Endometrium (tissue), 2 donors: Measurements from ENCODE around the gene DPM2.

Experiments
- FAIRE-seq: peaks from 2 replicates; lab custom pipeline; 2012; peaks lifted over from hg19 to GRCh38; lab: Jason Lieb, UNC
- donor health status: control.
- donor health status: control.

DPM2 gene

DNA sequence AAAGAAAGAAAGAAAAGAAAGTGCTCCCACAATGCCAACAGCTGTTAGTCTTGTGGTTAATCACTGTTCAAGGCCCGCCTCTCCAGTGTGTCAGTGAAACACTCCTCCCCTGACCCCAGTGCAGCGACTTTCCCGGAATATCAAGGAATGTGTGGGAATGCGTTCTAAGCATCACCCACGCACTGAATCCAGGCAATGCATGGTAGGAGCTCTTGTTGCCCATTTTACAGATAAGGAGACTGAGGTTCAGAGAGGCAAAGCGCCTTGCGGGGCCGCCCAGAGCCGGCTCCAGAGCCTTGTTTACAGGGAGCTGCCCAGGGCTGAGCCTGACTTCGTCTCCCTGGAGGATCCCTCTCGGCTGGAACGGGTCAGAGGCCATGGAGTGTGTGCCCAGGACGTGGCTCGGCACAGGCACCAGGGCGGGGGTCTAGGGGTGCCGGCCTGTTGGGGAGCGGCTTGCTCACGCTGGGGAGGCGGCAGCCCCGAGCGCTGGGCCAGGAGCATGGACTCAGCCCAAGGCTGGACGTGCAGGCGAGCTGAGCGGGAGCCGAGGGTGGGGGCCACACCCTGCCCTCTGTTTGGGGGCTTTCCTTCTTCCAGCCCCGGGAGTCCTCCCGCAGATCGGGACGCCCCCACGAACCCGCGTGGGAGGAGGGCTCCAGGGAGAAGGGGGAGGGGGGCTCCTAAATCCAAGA is 39.1 kb downstream of the DPM2 start:
- FAIRE-seq, result peak; percentile 21

DNA sequence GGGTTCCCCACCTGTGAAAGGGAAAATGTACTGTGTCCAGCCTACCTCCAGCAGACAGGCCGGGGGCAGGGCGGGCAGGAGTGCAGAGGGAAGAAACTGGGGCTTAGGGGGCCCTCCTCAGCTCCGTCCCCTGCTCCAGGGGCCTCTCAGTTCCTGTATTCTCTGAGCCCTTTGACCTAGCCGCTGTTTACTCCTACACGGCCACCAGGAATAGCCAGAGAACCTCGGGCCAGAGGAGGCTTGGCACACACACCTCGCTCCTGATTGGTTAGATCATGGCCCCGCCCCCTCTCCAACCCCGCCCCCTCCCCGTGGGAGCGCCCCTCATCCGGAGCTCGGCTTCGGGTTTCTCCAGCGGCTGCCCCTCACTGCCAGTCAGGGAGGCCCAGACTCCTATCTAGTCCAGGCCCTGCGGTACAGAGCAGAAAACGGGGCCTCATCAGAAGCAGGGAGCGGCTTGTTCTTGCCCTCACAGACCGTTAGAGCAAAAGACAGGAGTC is 40.4 kb downstream of the DPM2 start:
- FAIRE-seq, result no peak

DNA sequence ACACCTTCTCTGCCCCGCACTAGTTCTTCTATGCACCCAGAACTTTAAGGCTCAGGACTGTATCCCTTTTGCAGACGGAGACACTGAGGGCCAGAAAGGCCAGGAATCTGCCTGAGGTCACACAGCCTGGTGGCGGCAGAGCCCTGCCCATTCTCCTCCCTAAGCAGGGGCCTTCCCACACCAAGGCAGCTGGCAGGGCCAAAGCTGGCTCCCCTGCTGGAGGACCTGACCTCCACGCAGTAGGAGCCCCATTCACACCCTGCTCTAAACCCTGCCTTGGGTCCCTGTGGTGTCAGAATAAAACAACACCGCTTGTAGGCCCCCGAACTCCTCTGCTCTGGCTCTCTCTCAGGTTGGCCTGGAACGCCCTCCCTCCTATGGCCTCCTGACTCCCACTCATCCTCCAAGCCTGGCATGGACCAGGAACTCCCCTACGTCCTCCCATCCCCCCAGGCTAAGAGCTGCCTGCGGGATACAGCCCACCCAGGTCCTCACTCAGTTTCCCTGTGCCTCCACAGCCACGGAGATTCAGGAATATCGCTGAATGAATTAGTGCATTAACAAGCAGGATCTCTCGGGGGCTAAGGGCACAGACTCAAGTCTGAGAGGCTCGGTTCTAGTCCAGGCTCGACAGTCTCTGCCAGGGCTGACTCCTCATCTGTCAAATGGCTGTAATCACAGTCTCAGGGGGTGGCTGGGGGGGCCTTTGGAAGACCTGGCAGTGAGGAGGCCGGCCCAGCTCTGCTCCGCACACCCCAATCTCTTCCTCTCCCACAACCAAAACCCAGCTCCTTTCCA is 41.1 kb downstream of the DPM2 start:
- no peak for FAIRE-seq

DNA sequence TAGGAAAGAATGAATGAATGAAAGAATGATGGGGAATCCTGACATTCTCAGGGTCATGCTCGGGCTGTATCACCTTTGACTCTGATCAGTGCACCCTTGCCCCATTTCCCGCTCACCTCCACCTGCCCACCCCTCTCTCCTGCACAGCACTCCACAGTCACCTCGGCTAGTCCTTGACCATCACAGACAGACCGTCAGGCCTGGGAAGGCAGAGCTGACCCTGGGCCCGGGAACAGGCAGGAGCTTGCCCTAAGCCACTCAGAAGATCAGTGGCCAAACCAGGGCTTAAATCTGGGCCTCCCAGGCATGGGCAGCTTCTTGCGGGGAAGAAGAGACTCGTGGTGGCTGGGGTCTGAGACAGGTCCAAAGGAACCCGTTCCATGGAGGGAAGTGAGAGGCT is 41.8 kb downstream of the DPM2 start:
- no peak for FAIRE-seq

DNA sequence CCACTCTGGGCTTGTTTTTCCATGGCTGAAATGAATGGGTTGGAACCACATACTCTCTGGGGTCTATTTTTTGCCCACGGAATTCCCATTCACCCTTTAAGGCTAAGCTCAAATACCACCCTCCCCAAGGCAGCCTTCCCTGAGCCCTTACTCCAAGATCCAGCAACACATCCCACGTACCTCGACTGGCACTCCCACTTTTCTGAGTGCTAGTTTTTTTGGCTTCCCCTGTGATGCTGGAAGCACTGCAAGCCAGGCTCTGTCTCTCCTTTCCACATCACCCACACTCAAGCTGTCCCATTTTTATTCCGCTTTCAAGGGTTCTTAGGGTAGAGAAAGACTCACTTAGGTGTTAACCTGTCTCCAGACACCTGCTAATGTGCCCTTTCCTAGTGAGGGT is 44.3 kb downstream of the DPM2 start:
- no peak for FAIRE-seq

DNA sequence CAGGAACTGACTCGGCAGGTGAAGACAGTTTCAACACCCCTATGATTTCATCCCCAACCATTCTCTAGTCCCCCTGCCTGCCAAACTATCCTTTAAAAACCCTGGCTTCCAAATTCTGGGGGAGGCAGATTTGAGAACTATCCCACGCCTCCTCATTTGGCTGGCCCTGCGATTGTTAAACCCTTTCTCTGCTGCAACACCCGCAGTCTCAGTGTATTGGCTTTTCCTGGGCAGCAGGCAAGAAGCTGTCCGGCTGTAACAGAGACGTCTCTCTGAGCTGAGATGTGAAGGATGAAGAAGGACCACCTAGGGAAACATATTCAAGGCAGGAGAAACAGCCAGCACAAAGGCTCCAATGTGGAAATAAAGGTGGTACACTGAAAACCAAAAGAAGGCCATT is 44.8 kb downstream of the DPM2 start:
- FAIRE-seq, result no peak

DNA sequence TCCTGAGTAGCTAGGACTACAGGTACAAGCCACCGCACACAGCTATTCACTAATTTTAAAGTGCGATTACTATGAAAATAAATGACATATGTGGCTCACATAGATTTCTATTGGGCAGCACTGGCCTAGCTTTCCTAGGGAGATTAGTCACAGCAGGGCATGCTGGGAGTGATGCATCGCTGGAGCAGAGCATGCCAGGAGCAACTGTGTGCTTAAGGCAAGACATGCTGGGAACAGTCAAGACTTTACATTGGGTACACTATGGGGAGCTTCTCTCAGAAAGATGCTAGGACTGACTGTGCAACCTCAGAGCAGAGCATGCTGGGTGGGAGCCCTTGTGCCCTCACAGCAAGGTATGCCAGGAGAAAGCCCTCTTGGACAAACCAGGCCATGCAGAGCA is 47.6 kb downstream of the DPM2 start:
- FAIRE-seq, result no peak

DNA sequence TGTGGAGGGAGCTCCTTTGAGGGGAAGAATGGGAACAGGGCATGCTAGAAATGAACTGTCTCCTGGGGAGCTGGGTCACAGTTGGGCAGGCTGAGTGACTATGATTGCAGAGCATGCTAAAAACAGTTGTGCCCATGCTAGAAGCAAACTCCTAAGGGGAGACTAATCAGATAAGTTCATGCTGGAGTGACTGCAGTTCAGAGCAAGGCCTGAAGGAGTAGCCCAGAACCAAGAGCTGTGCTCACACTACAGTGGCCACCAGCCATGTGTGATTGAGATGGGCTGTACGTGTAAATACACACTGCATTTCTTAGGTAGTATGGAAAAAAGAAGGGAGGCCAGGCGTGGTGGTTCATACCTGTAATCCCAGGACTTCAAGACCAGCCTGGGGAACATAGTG is 49.9 kb downstream of the DPM2 start:
- no peak for FAIRE-seq

DNA sequence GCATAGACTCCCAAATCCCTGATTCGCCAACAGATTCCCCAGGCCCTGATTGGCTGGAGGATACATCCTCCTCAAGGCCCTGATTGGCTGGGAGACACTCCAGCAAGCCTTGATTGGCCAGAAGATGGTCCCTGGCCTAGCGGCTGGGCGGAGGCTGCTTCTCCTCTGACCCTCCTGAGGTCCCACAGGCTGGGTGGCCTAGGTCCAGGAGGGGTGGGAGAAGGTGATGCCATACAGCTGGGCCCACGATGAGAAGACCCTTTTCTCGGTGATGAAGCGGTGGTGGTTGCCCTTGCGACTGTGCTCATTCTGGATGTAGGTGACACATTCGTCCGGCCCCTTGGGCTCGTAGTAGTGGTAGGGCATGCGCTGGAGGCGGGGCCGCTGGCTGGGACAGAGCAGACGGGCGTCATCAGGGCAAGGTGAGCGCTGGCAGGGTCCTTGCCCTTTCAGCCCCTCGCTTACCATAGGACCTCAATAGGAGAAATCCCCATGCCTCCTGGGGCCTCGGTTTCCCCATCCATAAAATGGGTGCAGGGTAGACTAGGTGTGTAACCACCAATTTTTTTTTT is 51.2 kb downstream of the DPM2 start:
- no peak for FAIRE-seq

DNA sequence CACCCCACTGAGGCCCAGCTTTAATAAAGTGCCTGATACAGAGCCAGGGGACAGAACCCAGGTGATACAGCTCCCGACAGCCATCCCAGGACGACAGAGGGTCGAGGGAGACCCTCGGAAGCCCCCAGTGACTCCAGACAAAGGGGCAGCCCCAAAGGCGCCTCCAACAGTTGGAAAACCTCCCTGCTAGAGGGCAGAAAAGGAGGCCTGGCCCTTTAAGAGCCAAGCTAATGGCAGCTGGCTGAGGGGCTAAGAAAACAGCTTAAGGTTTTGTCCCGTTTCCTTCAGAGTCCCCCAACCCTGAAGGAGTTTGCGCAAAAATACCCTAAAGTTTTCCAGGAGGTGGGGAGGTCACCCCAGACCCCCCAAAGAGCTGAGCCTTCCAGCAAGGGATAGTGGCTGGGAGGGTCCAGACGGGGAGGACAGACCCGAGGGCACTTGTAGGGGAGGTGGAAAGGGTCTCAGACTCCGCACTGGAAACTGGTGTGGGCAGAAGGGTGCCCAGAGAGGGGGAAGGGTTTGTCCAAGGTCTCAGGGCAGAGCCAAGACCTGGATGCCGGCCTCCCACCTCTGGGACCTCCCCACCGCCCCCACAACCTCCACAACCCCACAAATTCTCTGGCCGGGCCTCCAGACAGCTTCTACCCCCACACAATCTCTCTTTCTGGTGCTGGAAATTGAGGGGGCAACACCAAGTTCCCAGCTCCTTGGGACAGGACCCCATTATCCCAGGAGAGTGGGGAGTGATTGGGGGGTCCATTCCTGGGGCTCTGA is 52.0 kb downstream of the DPM2 start:
- no peak for FAIRE-seq
